T-helper 2 cell treated with Interferon-gamma antibody and Interleukin-4, amounts not matched to agents 5 μg/mL and 100 μg/mL, for 36 hours (primary cell): ENCODE data around the gene IFITM10.
A peak's percentile ranks its signal among the peaks of the same experiment; 100 is the strongest.
"Not testable (repeated sequence)": the region's sequence is repeated elsewhere in the genome, so short reads cannot be mapped to it uniquely, and the experiment has no call there.

Source experiments
- DNase-seq: peaks from one replicate; pipeline ENCODE4 v3.0.0; 2021; ENCODE audit warnings: low spot score
- H3K27ac Mint-ChIP-seq: one replicate; pipeline ENCODE4 v1.8.0; 2021; ENCODE audit warnings: mild to moderate bottlenecking, mixed read lengths
- H3K27me3 Mint-ChIP-seq: one replicate; pipeline ENCODE4 v1.8.0; 2021; ENCODE audit warnings: low read depth, mixed read lengths
- H3K36me3 Mint-ChIP-seq: one replicate; pipeline ENCODE4 v1.8.0; 2021; ENCODE audit warnings: low read depth, mixed read lengths
- H3K4me1 Mint-ChIP-seq: one replicate; pipeline ENCODE4 v1.8.0; 2021; ENCODE audit warnings: low read depth, mixed read lengths
- H3K4me3 Mint-ChIP-seq: one replicate; pipeline ENCODE4 v1.8.0; 2022; ENCODE audit warnings: mild to moderate bottlenecking, moderate library complexity, mixed read lengths
- H3K9me3 Mint-ChIP-seq: one replicate; pipeline ENCODE4 v1.8.0; 2021; ENCODE audit warnings: mixed read lengths

Gene IFITM10

DNA sequence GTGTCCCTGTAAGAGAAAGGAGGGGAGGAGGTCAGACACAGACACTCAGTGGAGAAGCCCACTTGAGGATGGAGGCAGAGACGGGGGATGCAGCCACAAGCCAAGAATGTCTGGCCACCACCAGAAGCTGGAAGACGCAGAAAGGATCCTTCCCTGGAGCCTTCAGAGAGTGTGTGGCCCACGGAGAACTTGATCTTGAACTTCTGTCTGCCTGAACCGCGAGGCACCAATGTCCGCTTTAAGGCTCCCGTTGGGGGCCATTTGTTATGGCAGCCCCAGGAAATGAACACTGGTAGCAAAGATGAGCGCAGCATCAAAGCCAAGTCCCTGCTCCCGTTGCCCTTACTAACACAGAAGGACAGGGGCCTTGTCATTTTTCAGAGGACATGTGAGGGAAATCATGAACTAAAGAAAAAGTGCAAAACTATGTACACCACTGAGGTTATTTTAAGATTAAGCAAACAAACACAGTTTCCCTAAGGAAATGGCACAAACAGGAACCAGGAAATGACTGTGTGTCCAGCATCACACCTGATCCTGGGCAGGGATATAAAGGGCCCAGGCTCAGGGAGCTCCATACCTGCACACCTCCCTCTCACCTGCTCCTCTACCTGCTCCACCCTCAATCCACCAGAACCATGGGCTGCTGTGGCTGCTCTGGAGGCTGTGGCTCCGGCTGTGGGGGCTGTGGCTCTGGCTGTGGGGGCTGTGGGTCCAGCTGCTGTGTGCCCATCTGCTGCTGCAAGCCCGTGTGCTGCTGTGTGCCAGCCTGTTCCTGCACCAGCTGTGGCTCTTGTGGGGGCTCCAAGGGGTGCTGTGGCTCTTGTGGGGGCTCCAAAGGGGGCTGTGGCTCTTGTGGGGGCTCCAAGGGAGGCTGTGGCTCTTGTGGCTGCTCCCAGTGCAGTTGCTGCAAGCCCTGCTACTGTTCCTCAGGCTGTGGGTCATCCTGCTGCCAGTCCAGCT lies 53.5 kb downstream of the IFITM10 start, which contains the start of gene KRTAP5-6:
KRTAP5-6 (plus strand) TSS at position 588 of the 963 bp plus-strand sequence; CDS start at position 639, 51 bp downstream.
- H3K4me3 Mint-ChIP-seq: no peak within 1 kb of the TSS
- no peak within 1 kb of the TSS for H3K27ac Mint-ChIP-seq
- no peak for DNase-seq
- H3K27me3 Mint-ChIP-seq: peaks cover 5% of the 10 kb centered on the region
- no peaks in the 10 kb centered on the region for H3K36me3 Mint-ChIP-seq
- H3K9me3 Mint-ChIP-seq: peaks cover 2% of the 10 kb centered on the region
- H3K4me1 Mint-ChIP-seq: peaks cover 12% of the 10 kb centered on the region

DNA sequence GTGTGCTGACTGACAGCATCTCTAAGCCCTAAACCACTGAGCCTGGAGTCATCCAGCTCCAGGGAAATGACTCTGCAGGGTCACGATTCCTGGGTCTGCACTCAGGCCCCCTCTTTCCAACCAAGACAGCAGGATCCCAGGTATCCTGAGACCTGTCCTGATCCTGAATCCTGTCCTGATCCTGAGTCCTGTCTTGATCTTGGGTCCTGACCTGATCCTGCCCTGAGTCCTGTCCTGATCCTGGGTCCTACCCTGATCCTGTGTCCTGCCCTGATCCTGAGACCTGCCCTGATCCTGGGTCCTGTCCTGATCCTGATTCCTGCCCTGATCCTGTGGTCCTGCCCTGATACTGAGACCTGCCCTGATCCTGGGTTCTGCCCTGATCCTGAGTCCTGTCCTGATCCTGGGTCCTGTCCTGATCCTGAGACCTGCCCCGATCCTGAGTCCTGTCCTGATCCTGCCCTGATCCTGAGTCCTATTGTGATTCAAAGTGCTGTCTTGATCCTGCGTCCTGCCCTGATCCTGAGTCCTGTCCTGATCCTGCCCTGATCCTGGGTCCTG lies 54.8 kb downstream of the IFITM10 start:
- Mint-ChIP-seq H3K4me3 (no peak overlapping the region), H3K9me3 (no peaks in the 10 kb centered on the region), H3K27me3 (peaks cover 4% of the 10 kb centered on the region), H3K36me3 (no peaks in the 10 kb centered on the region), H3K27ac (no peak overlapping the region), H3K4me1 (peaks cover 6% of the 10 kb centered on the region)
- DNase-seq: no peak

DNA sequence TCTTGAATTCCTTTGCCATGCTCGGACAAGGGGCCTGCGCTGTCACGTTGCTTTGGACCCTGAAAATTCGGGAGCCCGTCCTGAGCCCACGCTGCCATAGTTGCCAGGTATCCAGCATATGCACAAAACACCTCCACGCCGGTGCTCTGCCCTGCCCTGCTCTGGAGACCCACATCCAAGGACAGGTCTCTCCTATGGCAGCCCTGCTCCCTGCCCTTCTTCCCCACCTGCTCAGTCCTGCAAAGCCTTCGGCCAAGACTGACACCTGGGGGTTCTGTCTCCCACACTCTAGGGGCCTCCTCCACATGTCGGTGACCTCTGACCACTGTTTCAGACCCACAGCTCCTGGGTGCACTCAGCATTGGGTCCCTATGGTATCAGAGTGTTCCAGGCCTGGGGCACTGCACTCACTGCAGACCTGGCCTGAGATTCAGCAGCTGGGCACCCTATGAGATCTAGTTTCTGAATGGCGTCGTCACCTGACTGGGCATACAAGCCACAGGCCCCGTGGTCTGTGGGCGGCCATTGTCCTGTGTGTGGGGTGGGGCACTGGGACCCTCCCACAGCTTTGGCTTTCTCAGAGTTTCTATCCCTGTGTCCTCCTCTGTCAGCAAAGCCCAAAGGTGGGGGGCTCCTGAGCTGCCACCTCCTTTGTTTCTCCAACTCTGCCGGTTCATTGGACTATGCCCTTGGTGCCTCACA lies 55.4 kb downstream of the IFITM10 start:
- Mint-ChIP-seq H3K9me3 (no peaks in the 10 kb centered on the region), H3K4me1 (peaks cover 6% of the 10 kb centered on the region), H3K27me3 (peaks cover 8% of the 10 kb centered on the region), H3K4me3 (no peak overlapping the region), H3K27ac (no peak overlapping the region), H3K36me3 (no peaks in the 10 kb centered on the region)
- no peak for DNase-seq

DNA sequence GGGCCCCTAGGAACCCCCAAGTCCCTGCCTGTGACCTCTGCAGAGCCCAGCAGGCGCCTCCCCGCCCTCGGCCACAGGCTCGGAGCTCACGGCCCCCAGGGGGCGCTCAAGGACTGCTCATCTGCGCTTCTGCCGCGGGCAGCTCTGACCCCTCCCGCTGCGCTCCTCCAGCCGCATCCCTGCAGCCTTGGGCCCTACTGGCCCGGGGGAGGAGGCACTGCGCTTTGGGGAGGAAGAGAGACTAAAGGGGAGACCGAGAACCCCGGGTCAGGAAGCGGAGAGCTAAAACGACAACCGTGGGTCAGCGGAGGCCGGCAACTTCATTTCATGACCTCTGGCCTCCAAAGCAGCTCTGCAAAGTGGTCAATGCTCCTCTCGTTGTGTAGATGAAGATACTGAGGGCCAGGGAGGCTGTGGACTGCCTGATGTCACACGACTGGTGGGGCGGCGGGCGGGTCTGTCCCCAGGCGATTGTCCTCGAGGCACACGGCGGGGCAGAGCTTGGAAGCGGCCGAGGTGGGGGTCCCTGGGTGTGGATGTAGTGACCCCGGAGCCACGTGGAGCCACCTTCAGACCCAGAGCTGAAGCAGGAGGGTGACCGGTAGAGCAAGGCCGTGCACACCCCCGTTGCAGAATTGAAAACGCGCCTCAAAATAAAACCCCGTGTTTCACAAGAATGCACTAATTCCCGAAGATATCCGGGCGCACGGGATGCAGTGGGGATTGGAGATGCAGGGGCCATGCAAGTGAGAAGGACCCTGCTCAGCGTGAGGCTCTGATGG lies 56.1 kb downstream of the IFITM10 start:
- H3K4me3 Mint-ChIP-seq: no peak overlapping the region
- H3K4me1 Mint-ChIP-seq: peaks cover 6% of the 10 kb centered on the region
- no peak overlapping the region for H3K27ac Mint-ChIP-seq
- DNase-seq: peak; percentile 79
- no peaks in the 10 kb centered on the region for H3K9me3 Mint-ChIP-seq
- peaks cover 10% of the 10 kb centered on the region for H3K27me3 Mint-ChIP-seq
- no peaks in the 10 kb centered on the region for H3K36me3 Mint-ChIP-seq

DNA sequence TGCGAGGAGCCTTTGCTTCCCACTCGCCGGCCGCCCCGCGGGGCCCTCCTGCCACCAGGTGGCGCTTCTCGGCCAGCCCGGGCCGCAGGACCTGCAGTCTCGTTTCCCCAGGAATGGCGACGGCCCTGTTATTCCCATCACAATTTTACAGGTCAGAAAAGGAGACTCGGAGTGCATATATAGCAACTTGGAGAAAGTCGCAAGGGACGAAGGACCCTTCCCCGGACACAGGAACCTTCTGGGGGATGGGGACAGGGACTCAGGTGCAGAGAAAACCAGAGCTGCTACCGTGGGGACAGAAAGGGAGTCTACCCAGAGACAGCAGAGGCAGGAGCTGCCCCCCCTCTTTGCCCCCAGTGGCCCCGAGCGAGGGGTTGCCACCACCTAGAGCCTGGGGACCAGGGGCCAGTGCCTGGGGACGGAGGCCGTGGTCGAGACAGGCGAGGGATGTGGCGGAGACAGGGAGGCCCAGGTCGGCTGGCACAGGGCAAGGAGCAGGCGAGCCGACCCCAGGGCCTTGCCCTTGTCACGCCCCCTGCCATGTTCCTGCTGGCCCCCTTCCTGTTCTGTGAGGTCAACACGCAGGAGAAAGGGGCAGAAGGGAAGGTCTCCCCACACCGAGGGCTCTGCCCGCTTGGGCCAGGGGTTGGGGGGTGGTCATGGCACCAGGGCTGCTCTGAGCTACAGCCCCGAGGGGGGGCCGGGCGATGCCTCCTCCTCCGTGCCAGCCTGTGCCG lies 56.9 kb downstream of the IFITM10 start:
- H3K27ac Mint-ChIP-seq: peak overlapping the region; percentile 31
- DNase-seq: peak; percentile 66
- no peaks in the 10 kb centered on the region for H3K9me3 Mint-ChIP-seq
- H3K4me3 Mint-ChIP-seq: peak overlapping the region; percentile 83
- H3K4me1 Mint-ChIP-seq: peaks cover 6% of the 10 kb centered on the region
- H3K36me3 Mint-ChIP-seq: no peaks in the 10 kb centered on the region
- peaks cover 12% of the 10 kb centered on the region for H3K27me3 Mint-ChIP-seq

DNA sequence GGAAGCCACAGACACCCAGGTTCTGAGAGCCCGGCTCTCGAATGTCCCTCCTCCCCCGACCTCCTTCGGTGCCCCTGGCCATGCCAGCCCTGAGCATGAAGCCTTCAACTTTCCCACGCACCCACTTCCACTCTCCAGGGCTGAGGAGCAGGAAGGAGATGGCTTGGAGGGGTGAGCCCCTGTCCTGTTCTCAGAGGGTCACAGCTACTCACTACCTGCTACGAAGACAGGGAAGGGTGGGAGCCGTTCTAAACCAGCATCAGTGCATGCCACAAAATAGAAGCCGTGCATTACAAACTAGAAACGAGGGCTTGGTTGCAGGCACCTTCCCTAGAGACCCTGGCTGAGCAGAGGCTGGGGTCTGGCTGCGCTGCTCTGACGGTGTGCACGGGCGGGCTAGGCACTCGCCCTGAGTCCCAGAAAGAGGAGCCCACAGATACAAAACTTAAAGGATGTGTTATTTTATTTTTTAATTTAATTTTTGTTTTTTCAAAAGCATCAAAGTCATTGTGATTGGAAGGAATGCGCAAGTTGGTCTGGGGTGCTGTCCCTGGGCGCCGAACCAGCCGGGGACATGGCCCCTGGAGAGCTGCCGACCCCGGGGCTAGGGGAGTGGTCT lies 57.6 kb downstream of the IFITM10 start:
- H3K9me3 Mint-ChIP-seq: no peaks in the 10 kb centered on the region
- H3K27ac Mint-ChIP-seq: no peak overlapping the region
- DNase-seq: no peak
- peak overlapping the region; percentile 83 for H3K4me3 Mint-ChIP-seq
- peaks cover 6% of the 10 kb centered on the region for H3K4me1 Mint-ChIP-seq
- no peaks in the 10 kb centered on the region for H3K36me3 Mint-ChIP-seq
- H3K27me3 Mint-ChIP-seq: peaks cover 12% of the 10 kb centered on the region

DNA sequence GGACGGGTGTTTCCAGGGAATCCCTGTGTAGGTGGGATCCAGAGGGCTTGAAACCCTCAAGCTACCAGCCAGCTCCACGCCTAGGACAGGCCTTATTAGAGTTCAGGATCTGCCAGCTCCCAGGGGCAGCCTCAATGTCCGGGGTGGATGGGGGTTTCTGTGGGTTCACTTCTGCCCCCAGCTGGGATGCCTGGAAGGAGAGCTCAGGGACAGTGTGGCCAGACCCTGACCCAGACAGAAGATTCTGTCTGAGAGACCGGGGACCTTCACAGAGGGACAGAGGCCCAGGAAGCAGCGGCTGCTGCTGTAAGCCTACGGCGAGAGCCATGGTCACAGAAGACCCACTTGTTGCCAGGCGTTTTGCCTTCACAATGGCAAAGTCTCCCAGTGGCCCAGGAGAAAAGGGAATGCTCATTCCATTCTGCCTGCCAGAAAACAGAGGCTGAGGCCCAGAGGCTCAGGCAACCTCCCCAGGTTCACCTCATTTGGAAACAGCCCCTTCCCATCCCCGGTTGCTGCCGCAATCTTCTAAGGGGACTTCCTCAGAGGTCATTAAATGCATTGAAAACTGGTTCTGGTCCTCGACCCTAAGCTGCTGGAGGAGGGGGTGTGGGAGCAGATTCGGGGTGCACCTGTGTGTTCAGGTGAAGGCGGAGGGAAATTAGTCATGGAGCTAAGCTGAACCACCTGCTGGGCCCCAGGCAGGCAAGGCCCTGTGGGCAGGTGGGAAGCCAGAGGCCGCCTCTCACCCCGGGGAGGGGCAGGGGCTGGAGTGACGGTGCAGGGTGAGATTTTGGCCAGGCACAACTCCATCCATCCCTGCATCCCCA lies 58.3 kb downstream of the IFITM10 start:
- peaks cover 6% of the 10 kb centered on the region for H3K4me1 Mint-ChIP-seq
- H3K9me3 Mint-ChIP-seq: no peaks in the 10 kb centered on the region
- H3K36me3 Mint-ChIP-seq: no peaks in the 10 kb centered on the region
- no peak overlapping the region for H3K27ac Mint-ChIP-seq
- no peak overlapping the region for H3K4me3 Mint-ChIP-seq
- DNase-seq: no peak
- H3K27me3 Mint-ChIP-seq: peaks cover 12% of the 10 kb centered on the region

DNA sequence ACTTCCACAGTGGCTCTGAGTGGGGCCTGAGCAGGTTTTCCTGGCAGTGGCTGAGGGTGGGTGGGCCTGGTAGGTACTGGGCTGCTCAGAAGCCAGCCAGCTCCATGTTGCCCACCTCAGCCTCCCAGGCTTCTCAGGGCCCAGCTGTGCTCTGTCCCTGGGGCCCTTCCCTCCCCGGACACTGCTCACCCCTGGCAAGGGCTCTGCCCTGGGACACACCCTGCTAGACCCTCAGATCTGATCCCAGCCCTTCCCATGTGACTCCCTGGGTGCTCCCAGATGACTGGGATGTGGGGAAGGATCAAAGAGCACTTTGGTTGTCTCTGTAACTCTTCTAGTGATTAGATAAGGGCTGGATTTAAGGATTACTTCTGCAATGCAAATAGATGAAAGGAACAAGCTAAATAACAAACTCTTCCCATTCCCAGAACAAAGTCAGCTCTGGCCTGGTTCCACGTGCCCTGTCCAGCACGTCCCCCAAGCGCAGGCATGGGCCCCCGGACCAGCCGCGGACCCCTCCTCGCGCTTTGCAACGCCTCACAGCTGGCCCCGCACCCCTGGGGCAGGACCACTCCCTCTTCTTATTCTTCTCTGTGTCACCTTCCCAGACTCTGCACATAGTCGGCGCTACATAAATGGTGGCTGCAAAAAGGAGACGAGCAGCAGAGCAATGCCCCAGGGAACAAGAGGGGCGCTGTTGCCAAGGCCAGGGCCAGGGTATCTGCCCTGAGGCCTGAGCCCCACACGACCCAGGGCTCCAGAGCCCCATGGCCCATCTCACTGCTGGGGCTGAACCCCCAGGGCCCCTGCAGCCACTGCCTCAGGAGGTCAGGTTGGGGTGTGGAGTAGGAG lies 59.1 kb downstream of the IFITM10 start:
- Mint-ChIP-seq H3K27me3 (peaks cover 12% of the 10 kb centered on the region), H3K27ac (no peak overlapping the region), H3K9me3 (no peaks in the 10 kb centered on the region), H3K4me3 (no peak overlapping the region), H3K4me1 (peaks cover 6% of the 10 kb centered on the region), H3K36me3 (no peaks in the 10 kb centered on the region)
- no peak for DNase-seq

DNA sequence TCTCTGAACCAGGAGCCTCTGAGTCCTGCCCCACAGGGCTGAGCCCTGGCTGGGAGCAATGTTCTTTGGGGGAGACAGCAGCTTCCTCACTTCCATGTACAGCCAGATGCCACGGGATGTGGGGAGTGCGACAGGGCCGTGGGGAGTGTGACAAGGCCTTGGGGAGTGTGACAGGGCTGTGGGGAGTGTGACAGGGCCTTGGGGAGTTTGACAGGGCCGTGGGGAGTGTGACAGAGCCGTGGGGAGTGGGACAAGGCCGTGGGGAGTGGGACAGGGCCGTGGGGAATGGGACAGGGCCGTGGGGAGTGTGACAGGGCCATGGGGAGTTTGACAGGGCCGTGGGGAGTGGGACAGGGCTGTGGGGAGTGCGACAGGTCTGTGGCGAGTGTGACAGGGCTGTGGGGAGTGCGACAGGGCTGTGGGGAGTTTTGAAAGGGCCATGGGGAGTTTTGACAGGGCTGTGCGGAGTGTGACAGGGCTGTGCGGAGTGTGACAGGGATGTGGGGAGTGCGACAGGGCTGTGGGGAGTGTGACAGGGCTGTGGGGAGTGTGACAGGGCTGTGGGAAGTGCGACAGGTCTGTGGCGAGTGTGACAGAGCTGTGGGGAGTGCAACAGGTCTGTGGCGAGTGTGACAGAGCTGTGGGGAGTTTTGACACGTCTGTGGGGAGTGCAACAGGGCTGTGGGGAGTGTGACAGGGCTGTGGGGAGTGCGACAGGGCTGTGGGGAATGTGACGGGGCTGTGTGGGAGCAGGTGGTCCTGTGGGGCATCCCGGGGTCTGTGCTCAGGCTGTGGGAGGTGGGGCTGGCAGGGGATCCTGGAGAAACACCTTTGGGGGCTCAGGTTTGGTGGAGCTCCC lies 60.0 kb downstream of the IFITM10 start:
- Mint-ChIP-seq H3K4me1 (peaks cover 6% of the 10 kb centered on the region), H3K27ac (peak overlapping the region; percentile 26), H3K9me3 (no peaks in the 10 kb centered on the region), H3K27me3 (peaks cover 12% of the 10 kb centered on the region), H3K4me3 (no peak overlapping the region), H3K36me3 (no peaks in the 10 kb centered on the region)
- no peak for DNase-seq

DNA sequence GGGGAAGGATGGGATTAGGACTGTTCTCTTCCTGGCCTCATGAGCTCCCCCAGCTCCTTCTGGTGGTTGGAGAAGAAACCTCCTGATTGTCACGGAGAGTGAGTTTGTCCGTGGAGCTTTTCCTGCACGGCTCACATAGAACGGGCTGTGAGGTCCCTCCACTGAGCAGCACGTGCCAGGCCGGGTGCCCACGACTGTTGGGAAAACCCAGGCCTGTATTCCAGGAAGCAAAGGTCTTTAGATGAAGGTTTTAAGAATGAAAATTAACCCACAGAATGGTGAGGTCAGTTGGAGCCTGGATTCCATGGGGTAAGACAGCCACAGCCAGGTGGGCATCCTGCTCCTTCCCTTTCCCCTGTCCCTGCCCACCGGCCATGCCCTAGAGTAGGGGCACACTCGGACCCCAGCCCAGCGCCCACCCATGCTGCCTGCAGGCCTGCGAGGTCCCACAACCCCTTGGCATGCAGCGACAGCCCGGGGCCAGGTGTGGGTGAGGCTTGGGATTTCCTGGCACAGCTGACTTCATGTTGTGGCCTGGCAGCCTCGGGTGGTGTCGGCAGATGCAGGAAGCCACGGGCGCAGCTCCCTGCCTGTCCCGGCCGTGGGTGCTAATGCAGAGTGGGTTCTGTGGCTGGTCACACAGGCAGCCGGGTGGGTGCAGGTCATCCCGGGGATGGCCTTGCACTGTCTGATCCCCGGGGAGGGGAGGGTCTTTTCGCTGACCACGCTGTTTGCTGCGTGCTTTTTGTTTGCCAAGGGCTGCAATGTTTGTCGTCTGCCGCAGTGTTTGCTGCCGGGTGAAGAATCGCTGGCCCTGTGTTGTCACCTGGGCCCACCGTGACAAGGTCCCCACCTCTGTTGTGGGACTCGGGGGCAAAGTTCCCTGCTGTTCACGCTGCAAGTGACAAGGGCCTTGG lies 60.9 kb downstream of the IFITM10 start:
- H3K27ac Mint-ChIP-seq, H3K36me3 Mint-ChIP-seq, H3K9me3 Mint-ChIP-seq, H3K4me1 Mint-ChIP-seq, H3K4me3 Mint-ChIP-seq, DNase-seq: not testable (repeated sequence)
- H3K27me3 Mint-ChIP-seq: peaks cover 12% of the 10 kb centered on the region
